Measurements from ENCODE around the gene CELF4.

CELF4 gene

GRCh38 chr18:37414816-37415215, 150.8 kb downstream of the CELF4 start:
- DNase-seq (ENCODE audit: low spot score) = no peak

DNA sequence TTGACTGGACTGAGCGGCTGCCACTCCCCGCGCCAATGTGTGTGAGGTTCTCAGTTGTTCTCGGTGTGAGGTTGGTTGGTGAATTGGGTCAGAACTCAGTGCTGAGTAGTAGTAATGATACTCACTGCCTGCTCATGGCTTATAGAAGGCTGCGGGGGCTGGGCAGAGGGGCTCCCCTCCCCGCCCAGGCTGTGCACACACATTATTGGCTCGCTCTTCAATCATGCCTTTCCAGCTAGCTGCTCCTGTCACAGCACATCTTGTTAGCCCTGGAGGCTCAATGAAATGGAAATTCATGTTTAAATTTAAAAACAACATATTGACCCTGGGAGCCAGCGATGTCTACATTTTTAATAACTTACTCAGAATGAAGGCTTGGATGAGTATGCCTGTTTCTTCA, 152.8 kb downstream of the CELF4 start:
- DNase-seq (ENCODE audit: low spot score) = no peak

- no peak for DNase-seq (ENCODE audit: low spot score)
These were observed 153.3 kb downstream of the CELF4 start for GRCh38 chr18:37412333-37412732.

GRCh38 chr18:37409878-37410277, 155.7 kb downstream of the CELF4 start:
- no peak for DNase-seq (ENCODE audit: low spot score)

DNA sequence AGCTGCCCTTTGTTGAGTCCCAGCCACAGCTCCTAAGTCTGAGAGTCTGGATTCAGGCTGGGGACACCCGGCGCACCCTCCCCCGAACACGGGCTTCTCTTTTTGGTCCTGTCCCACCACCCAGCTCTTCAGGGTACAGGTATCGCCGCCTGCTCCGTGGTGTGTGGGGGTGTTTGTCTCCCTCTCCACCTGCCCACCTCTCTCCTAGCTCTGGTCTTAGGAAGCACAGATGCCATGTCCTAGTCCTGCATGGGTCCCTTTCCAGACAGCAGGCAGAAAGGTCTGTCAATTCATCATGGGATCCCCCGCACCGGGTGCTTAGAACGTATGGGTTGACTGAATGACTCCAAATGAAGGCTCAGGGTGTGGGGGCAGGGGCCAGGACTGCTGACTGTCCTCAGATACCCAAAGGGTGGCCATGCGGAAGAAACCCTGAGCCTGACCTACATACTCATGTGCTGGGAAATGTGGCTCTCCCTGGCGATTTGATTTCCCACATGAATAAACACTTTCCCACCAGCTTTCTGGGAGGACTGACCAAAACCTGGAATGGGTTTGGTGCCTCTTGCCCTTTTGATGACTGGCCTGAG, 156.8 kb downstream of the CELF4 start:
- DNase-seq (ENCODE audit: low spot score) = no peak

- no peak for DNase-seq (ENCODE audit: low spot score)
These were observed 158.0 kb downstream of the CELF4 start for GRCh38 chr18:37407571-37407970.

- no peak for DNase-seq (ENCODE audit: low spot score)
These were observed 159.8 kb downstream of the CELF4 start for GRCh38 chr18:37405772-37406171.

DNA sequence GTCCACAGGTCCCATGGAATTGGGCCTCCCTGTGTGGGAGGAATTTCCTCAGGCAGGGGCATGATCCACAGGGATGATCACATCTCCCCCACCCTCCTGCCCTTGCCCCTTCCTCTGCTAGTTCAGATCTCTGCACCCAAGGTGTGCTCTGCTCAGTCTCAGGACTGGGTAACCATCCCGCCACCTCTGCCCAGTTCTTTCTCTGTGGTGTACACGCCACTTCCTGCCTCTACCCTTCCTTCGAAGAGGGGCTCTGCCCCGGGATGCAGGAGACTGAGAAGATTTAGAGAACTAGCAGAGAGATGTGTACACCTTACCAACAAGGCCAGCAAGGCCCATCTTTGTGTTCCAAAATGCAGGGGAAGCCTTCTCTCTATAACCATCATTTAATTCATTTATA, 160.4 kb downstream of the CELF4 start:
- no peak for DNase-seq (ENCODE audit: low spot score)

DNA sequence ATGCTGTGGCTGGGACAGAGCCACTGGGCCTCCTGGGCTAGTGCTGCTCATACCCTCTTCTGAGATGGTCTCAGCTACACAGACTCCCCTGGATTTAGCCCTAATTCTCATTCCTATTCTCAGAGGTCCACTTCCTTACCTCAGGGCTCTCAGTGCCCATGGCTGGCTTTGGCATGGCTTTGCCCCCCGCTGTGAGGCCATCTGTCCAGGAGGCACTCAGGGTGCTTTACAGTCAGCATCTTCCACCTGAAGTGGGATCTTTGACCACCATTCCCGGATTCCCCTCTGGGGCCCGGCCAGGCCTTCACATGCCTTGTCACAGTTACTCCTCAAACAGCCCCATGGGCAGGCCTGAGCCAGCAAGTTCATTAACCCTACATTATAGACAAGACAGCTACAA, 161.8 kb downstream of the CELF4 start:
- no peak for DNase-seq (ENCODE audit: low spot score)

DNA sequence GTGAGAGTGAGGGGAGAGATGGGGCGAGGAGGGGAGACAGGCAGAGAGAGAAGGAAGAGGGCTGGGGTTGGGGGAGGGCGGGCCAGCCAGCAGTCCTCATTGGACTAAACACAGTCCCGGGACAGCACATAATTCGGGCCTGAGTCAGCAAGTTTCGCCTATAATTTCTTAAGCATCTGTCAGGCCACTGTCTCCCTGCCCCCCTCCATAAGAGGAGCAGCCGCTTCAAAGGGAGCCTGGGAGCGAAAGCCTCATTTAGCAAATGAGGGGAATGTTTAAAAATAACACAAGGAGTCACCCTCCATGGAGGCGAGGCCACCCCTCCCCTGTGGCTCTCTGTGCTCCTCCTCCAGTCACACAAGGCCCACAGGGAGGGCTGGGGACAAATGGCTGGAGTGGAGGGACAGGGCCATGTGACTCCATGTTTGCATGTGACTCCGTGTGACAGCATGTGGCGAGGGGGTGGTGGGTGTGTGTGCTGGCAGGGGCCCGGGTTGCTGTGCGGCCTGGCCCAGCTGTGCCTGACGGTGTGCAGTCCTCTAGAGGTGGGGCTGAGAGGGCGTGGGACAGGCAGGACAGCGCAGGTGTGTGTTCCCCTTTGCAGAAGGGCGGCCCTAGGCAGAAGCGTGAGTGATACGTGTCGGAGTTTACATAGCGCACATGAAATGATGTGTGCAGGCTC, 162.4 kb downstream of the CELF4 start:
- no peak for DNase-seq (ENCODE audit: low spot score)

GRCh38 chr18:37402735-37403099, 162.9 kb downstream of the CELF4 start:
- DNase-seq (ENCODE audit: low spot score) = no peak

DNA sequence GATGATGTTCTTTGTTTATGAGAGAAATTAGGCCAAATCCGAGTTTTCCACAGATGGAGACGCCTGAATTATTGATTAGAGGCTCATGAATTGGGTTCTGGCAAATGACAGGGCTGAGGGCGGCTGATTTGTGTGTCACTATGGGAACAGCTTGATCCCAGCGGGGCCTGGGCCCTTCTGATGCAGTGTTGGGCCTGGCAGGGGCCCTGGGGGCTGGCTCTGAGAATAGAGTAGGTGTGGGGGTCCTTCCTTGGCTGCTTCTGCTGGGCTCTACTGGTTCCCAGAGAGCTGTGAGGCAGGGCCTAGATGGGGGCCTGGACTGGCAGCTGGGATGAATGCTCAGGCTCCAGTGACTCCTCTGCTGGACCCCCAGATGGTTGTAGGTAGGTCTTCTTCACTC, 164.8 kb downstream of the CELF4 start:
- no peak for DNase-seq (ENCODE audit: low spot score)

GRCh38 chr18:37398248-37398920, 167.2 kb downstream of the CELF4 start:
- DNase-seq (ENCODE audit: low spot score) = no peak

DNA sequence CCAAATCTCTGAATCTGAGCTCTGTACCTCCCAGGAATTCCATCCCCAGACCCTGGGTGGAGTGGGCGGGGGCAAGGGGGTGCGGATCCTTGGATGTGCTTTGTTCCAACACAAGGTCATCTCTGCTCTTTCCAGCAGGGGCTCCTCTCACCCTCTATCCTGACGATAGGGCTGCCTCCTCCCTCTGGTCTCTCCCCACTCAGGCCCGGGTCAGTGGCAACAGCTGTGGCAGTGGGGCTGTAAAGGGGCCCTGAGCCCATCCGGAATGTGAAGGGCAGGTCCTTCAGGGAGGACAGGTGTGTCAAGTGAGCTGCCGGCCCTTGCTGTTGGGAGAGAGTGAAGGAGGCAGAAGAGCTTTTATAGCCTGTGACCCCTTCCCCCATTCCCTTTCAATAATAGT, 167.8 kb downstream of the CELF4 start:
- no peak for DNase-seq (ENCODE audit: low spot score)

GRCh38 chr18:37396971-37397720, 168.5 kb downstream of the CELF4 start:
- no peak for DNase-seq (ENCODE audit: low spot score)

DNA sequence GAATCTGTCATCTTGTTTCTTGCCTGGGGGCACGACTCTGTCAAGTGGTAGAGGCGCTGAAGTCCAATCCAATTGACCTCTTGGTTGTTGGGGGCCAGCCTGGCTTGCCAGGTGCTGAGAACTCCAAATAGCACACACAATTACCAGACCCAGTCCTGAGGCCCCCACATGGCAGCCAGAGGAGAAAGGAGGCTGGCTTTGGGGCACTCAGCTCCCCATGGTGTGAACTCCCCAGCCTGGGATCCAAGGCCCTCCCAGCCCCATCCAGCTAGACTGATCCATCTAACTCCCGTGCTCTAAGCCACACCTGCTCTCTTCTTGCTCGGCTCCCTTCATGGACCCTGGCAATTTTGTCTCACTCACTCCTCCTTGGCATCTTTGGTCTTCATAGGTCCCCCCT, 170.0 kb downstream of the CELF4 start:
- DNase-seq (ENCODE audit: low spot score) = no peak

DNA sequence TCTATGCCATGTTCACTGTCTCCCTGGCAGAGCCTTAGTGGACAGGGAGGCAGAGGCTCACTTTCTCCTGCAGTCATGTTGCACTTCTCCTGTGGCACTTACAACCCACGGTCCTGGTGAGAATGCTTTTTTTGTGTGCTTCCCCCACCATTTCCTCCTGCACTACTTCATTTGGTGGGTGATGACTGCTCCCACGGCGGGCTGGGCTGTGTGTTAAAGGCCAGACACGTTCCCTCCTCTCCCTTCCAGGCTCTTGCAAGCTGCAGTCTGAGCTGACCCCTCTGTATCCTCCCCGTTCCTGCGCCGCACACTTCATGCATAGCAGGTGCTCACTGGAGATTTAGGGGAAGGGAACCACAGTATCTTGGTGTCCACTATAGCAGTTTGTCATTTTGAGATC, 170.5 kb downstream of the CELF4 start:
- no peak for DNase-seq (ENCODE audit: low spot score)

- DNase-seq (ENCODE audit: low spot score) = no peak
These were observed 171.0 kb downstream of the CELF4 start for GRCh38 chr18:37394610-37394965.

DNA sequence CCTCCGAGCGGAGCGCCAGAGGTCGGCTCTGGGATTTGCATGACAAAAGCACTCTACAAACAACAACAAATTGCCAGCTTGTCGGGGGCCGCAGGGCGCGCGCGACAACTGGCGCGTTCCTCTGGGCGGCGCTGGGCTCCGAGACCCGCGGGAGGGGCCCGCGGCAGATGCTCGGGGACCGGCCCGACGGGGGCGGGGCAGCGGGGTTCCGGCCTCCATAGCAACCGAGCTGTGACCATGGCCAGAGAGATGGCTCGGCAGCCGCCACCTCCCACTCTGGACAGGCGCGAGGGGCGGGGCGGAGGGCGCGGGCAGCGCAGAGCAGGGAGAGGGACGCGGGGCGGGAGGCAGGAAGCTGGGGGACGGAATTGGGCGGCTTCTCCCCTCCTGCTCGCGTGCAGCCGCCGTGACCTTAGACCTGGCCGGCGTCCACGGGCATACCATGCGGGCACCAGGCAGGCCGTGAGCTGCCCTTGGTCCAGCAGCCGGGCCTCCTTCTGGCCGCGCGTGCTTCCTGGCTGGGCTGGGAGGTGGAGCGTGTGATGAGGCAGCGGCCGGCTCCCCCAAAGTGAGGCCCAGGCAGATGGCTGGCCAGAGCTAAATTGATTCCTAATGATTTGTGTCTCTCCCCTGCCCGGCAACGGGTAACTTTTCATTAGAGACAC, 171.5 kb downstream of the CELF4 start:
- no peak for DNase-seq (ENCODE audit: low spot score)

DNA sequence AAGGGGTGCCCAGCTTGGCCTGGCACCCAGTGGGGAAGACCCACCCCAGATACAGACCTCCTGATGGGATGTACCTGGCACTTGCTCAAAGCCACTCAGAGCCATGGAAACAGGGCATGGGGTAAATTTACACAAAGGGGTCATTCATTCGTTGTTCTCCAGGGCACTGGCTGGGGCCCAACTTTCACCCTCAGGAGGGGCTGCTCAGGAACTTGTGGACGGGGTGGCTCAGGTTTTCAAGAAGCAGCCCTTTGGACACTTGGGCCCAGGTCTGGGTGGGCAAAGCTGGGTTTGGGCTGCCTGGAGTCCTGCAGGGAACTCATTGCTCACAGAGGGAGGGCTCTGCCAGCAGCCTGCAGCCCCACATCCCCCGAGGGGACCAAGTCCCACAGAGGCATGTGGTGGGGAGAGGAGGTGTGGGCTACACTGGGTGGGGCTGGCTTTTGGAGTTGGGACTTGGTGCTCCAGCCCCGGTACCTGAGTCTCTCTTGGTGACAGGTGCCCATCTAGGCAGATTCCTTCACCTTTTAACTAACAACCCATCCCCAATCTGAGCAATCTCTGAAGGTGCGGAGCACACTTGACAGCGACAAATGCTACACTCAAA, 172.3 kb downstream of the CELF4 start:
- no peak for DNase-seq (ENCODE audit: low spot score)

GRCh38 chr18:37392648-37393047, 172.9 kb downstream of the CELF4 start:
- no peak for DNase-seq (ENCODE audit: low spot score)

All from NAMALWA (cell line).